B cell (primary cell): ENCODE data around the gene RERE. TPM values are rescaled to one million over a fixed set of nuclear protein-coding genes. Genes with fewer than 3 reads are reported as not detected.

ENCODE experiments used
- ATAC-seq: fragments of 200-7000 bp; cut with Tn5 transposase; one replicate; pipeline ENCODE4 v1.10.0; 2021; ENCODE audit warnings: low read depth, mild to moderate bottlenecking, moderate number of reproducible peaks, moderate library complexity
- CTCF ChIA-PET: fragments of 350-600 bp; sonication (Branson Sonifier 250); formaldehyde crosslinking; loops from one replicate; lab custom pipeline; 2021; ENCODE audit warnings: antibody characterized with exemption, inconsistent platforms; lab: Charles Lee
- POLR2A ChIA-PET: fragments of 350-600 bp; sonication (Branson Sonifier 250); formaldehyde crosslinking; loops from one replicate; lab custom pipeline; 2021; ENCODE audit warnings: antibody characterized with exemption; lab: Charles Lee
- DNase-seq: peaks from one replicate; pipeline ENCODE4 v3.0.0; 2013
- H2AFZ ChIP-seq: 2 replicates; pipeline ENCODE4 v1.6.1; 2012; ENCODE audit warnings: mild to moderate bottlenecking, low read depth, low read length; ENCODE audit not compliant: insufficient read depth, poor library complexity, severe bottlenecking
- H3K27ac ChIP-seq, 2 donors: 1 replicate in 1 of 2; 2 replicates in 1 of 2; pipeline ENCODE4 v1.5.1; 2012 to 2013; ENCODE audit warnings: low read length in 2 of 2, mild to moderate bottlenecking in 2 of 2, moderate library complexity in 1 of 2
- H3K27me3 ChIP-seq, 4 experiments: fragments of 200-600 bp in 1 of 4; sonication (generic) in 1 of 4; replicated peaks in 1 of 4; 1 replicate in 2 of 4; 2 replicates in 2 of 4; pipeline versions ENCODE4 v1.6.1 to v1.7.0; 2013 to 2016; ENCODE audit warnings: low read length in 3 of 4, mild to moderate bottlenecking in 2 of 4, mixed read lengths in 1 of 4, moderate library complexity in 1 of 4; ENCODE audit not compliant: insufficient read depth in 4 of 4, control insufficient read depth in 3 of 4; ENCODE audit errors: control extremely low read depth in 1 of 4
- H3K36me3 ChIP-seq, 2 experiments: replicated peaks in 1 of 2; 1 replicate in 1 of 2; 2 replicates in 1 of 2; pipeline versions ENCODE4 v1.6.1 to v1.7.1; 2013; ENCODE audit warnings: low read length in 1 of 2; ENCODE audit not compliant: insufficient read depth in 2 of 2, control insufficient read depth in 1 of 2; ENCODE audit errors: control extremely low read depth in 1 of 2, extremely low read depth in 1 of 2
- H3K4me1 ChIP-seq, 2 donors: fragments of 200-600 bp in 1 of 2; sonication (generic) in 1 of 2; 1 replicate in 1 of 2; 2 replicates in 1 of 2; pipeline versions ENCODE4 v1.5.1 to v1.6.1; 2013 to 2017; ENCODE audit warnings: low read length in 2 of 2; ENCODE audit not compliant: control insufficient read depth in 2 of 2, insufficient read depth in 2 of 2
- H3K4me2 ChIP-seq: replicated peaks from 2 replicates; pipeline ENCODE3; 2012; ENCODE audit warnings: mild to moderate bottlenecking, low read depth, low read length; ENCODE audit not compliant: poor library complexity, severe bottlenecking
- H3K4me3 ChIP-seq, 5 experiments: fragments of 200-600 bp in 1 of 5; sonication (generic) in 1 of 5; 1 replicate in 3 of 5; 2 replicates in 2 of 5; pipeline versions ENCODE4 v1.5.1 to v1.7.0; 2011 to 2016; ENCODE audit warnings: low read length in 4 of 5, mild to moderate bottlenecking in 4 of 5, low read depth in 2 of 5, control low read depth in 1 of 5, moderate library complexity in 1 of 5; ENCODE audit not compliant: insufficient read depth in 1 of 5; ENCODE audit errors: control extremely low read depth in 1 of 5, extremely low read depth in 1 of 5
- H3K79me2 ChIP-seq: fragments of 200-600 bp; sonication (generic); one replicate; pipeline ENCODE4 v1.6.0; 2016; ENCODE audit warnings: low read length; ENCODE audit not compliant: control insufficient read depth, insufficient read depth
- H3K9ac ChIP-seq: fragments of 200-600 bp; sonication (generic); 2 replicates; pipeline ENCODE4 v1.6.1; 2017; ENCODE audit warnings: mild to moderate bottlenecking, low read length, moderate library complexity
- H3K9me3 ChIP-seq, 3 donors: one replicate each; pipeline versions ENCODE4 v1.6.1 to v1.7.1; 2013; ENCODE audit warnings: low read length in 2 of 3; ENCODE audit not compliant: control insufficient read depth in 2 of 3, insufficient read depth in 1 of 3; ENCODE audit errors: control extremely low read depth in 1 of 3
- H4K20me1 ChIP-seq: 2 replicates; pipeline ENCODE4 v1.6.0; 2012; ENCODE audit warnings: mild to moderate bottlenecking, low read length; ENCODE audit not compliant: insufficient read depth, control insufficient read depth, poor library complexity, severe bottlenecking
- H3K27ac Mint-ChIP-seq: one replicate; pipeline ENCODE4 v1.8.0; 2021; ENCODE audit warnings: mixed read lengths
- H3K27me3 Mint-ChIP-seq: one replicate; pipeline ENCODE4 v1.8.0; 2021; ENCODE audit warnings: mixed read lengths
- H3K4me1 Mint-ChIP-seq: one replicate; pipeline ENCODE4 v1.8.0; 2021; ENCODE audit warnings: mixed read lengths
- H3K4me3 Mint-ChIP-seq: one replicate; pipeline ENCODE4 v1.8.0; 2021; ENCODE audit warnings: mixed read lengths
- H3K9me3 Mint-ChIP-seq: one replicate; pipeline ENCODE4 v1.8.0; 2022; ENCODE audit warnings: mixed read lengths; ENCODE audit not compliant: insufficient read depth
- CTCF ChIP-seq: fragments of 200-600 bp; IDR thresholded peaks from one replicate; pipeline ENCODE4 v1.8.0; 2022; ENCODE audit warnings: antibody characterized with exemption, mild to moderate bottlenecking
- EZH2 ChIP-seq: IDR thresholded peaks from 2 replicates; pipeline ENCODE4 v1.6.1; 2012; ENCODE audit warnings: borderline replicate concordance, low read depth, mild to moderate bottlenecking, moderate library complexity, low read length; ENCODE audit not compliant: insufficient read depth, poor library complexity, severe bottlenecking
- WGBS: methylation state at CpG from one replicate; pipeline ENCODE4 v1.1.5; 2013; ENCODE audit warnings: missing lambda C conversion rate; ENCODE audit not compliant: insufficient coverage; 5-methylcytosine and 5-hydroxymethylcytosine counted together
- intact Hi-C: fragments of 100-400 bp; cut with micrococcal nuclease; formaldehyde crosslinking; loops from one replicate; pipeline ENCODE4 v1.10.0; 2022
- polyA plus RNA-seq: library from polyadenylated mRNA; depleted of rRNA; stranded (reverse); fragments of >200 nt; gene quantifications from 2 replicates; pipeline ENCODE4 v1.2.3, GENCODE V29; 2012
- total RNA-seq, 2 donors: library from RNA; stranded (reverse); fragments of 120-200 nt in 1 of 2; gene quantifications; 1 replicate in 1 of 2; 2 replicates in 1 of 2; pipeline versions ENCODE4 v1.2.3 to v1.2.4, GENCODE V29; 2013 to 2022

RERE gene
- total and polyA plus RNA-seq, 2 donors (not counting 1 experiment from before 2014, with no cell fraction given), result 27.3 to 132 TPM

GRCh38 chr1:8682573-8682972 is 134.9 kb downstream of the RERE start:
- no peak overlapping the region for H2AFZ ChIP-seq
- DNase-seq, result no peak
- peaks cover 43% of the 10 kb centered on the region for H3K4me1 Mint-ChIP-seq
- ChIA-PET POLR2A (no interaction called here), CTCF (no interaction called here)
- no peak for ATAC-seq
- H3K36me3 ChIP-seq, result no peaks in the 10 kb centered on the region
- no peaks in the 10 kb centered on the region for H3K9me3 ChIP-seq
- no CpG with 5 or more reads among the region's 4 CpGs for WGBS
- no peaks in the 10 kb centered on the region for H3K27me3 ChIP-seq
- peaks cover 33 to 35% of the 10 kb centered on the region in 2 donors for H3K4me1 ChIP-seq
- no peak overlapping the region for H3K9ac ChIP-seq
- H4K20me1 ChIP-seq, result peaks cover 45% of the 10 kb centered on the region
- no peak overlapping the region for H3K4me3 Mint-ChIP-seq
- no peak overlapping the region for H3K4me2 ChIP-seq
- no peak for TF ChIP-seq CTCF
- TF ChIP-seq EZH2, result no peak
- no peak overlapping the region for H3K27ac ChIP-seq
- H3K9me3 Mint-ChIP-seq, result no peaks in the 10 kb centered on the region
- H3K79me2 ChIP-seq, result peaks cover 100% of the 10 kb centered on the region
- H3K27ac Mint-ChIP-seq, result no peak overlapping the region
- H3K4me3 ChIP-seq, result no peak overlapping the region
- intact Hi-C loops, result no loop called here
- H3K27me3 Mint-ChIP-seq, result no peaks in the 10 kb centered on the region

- peaks cover 40% of the 10 kb centered on the region for H4K20me1 ChIP-seq
- DNase-seq, result no peak
- H3K36me3 ChIP-seq, result no peaks in the 10 kb centered on the region
- Mint-ChIP-seq H3K27me3 (no peaks in the 10 kb centered on the region), H3K4me1 (peaks cover 41% of the 10 kb centered on the region), H3K9me3 (no peaks in the 10 kb centered on the region), H3K4me3 (no peak overlapping the region), H3K27ac (no peak overlapping the region)
- no CpG with 5 or more reads among the region's 1 CpG for WGBS
- H3K4me2 ChIP-seq, result no peak overlapping the region
- POLR2A ChIA-PET, result no interaction called here
- no peak for TF ChIP-seq EZH2
- TF ChIP-seq CTCF, result no peak
- peaks cover 28 to 29% of the 10 kb centered on the region in 2 donors for H3K4me1 ChIP-seq
- H3K9ac ChIP-seq, result no peak overlapping the region
- no peaks in the 10 kb centered on the region for H3K9me3 ChIP-seq
- no peak overlapping the region for H2AFZ ChIP-seq
- CTCF ChIA-PET, result interaction anchor here (1.2 to 1.7 kb wide), 2 partner anchors 10 to 19 kb away, joined by 3 to 11 read pairs; no protein-coding TSS in a partner anchor
- H3K4me3 ChIP-seq, result no peak overlapping the region
- intact Hi-C loops, result no loop called here
- peaks cover 100% of the 10 kb centered on the region for H3K79me2 ChIP-seq
- no peaks in the 10 kb centered on the region for H3K27me3 ChIP-seq
- ATAC-seq, result no peak
- H3K27ac ChIP-seq, result no peak overlapping the region
Measured at GRCh38 chr1:8681911-8682310, 135.5 kb downstream of the RERE start.
